Fibroblast of the aortic adventitia (primary cell): ENCODE data around the gene WDR7. TPM values are rescaled to one million over a fixed set of nuclear protein-coding genes. Genes with fewer than 3 reads are reported as not detected.
A peak's percentile ranks its signal among the peaks of the same experiment; 100 is the strongest.

Experiments
- DNase-seq: peaks from one replicate; pipeline ENCODE4 v3.0.0-alpha.2; 2010; ENCODE audit warnings: low read depth
- H3K4me3 ChIP-seq: 2 replicates; pipeline ENCODE4 v1.5.1; 2011; ENCODE audit warnings: low read depth, mild to moderate bottlenecking, control low read depth, low read length, moderate library complexity
- total RNA-seq: library from RNA; depleted of rRNA; stranded (reverse); fragments of >200 nt; gene quantifications from 2 replicates; pipeline ENCODE4 v1.2.3, GENCODE V29; 2012; ENCODE audit warnings: low replicate concordance
- TF ChIP-seq, protein P1 (sequence below): IDR thresholded peaks from 2 replicates; pipeline ENCODE4 v1.5.1; 2011; ENCODE audit warnings: mild to moderate bottlenecking, low read length, control low read depth, inconsistent platforms; ENCODE audit not compliant: insufficient read depth

Gene WDR7
- total RNA-seq, 1 donor: 24.0 TPM

DNA sequence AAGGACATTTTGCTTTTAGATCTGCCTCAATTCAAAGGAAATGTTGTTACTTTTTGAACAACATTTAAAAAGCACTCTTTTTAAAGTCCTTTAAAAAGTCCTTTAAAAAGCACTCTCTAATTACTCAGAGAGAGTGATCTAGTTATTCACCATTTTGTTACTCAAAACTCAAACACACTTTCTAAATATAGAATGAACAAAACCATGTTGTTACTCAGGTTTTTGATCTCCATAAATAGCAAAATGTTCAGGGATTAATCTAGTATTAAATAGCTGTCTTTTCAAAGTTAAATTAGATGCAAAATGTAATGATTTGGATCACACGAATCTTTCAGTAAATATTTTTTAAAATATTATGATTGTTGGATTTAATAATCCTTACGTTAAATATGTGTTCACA is 352.2 kb downstream of the WDR7 start:
- H3K4me3 ChIP-seq: no peak overlapping the region
- no peak for DNase-seq
- TF ChIP-seq, protein P1, sequence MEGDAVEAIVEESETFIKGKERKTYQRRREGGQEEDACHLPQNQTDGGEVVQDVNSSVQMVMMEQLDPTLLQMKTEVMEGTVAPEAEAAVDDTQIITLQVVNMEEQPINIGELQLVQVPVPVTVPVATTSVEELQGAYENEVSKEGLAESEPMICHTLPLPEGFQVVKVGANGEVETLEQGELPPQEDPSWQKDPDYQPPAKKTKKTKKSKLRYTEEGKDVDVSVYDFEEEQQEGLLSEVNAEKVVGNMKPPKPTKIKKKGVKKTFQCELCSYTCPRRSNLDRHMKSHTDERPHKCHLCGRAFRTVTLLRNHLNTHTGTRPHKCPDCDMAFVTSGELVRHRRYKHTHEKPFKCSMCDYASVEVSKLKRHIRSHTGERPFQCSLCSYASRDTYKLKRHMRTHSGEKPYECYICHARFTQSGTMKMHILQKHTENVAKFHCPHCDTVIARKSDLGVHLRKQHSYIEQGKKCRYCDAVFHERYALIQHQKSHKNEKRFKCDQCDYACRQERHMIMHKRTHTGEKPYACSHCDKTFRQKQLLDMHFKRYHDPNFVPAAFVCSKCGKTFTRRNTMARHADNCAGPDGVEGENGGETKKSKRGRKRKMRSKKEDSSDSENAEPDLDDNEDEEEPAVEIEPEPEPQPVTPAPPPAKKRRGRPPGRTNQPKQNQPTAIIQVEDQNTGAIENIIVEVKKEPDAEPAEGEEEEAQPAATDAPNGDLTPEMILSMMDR: no peak

- TF ChIP-seq, protein P1: no peak
- DNase-seq: peak; percentile 57
- H3K4me3 ChIP-seq: no peak overlapping the region
Observed at GRCh38 chr18:57004366-57005121, 353.4 kb downstream of the WDR7 start.

DNA sequence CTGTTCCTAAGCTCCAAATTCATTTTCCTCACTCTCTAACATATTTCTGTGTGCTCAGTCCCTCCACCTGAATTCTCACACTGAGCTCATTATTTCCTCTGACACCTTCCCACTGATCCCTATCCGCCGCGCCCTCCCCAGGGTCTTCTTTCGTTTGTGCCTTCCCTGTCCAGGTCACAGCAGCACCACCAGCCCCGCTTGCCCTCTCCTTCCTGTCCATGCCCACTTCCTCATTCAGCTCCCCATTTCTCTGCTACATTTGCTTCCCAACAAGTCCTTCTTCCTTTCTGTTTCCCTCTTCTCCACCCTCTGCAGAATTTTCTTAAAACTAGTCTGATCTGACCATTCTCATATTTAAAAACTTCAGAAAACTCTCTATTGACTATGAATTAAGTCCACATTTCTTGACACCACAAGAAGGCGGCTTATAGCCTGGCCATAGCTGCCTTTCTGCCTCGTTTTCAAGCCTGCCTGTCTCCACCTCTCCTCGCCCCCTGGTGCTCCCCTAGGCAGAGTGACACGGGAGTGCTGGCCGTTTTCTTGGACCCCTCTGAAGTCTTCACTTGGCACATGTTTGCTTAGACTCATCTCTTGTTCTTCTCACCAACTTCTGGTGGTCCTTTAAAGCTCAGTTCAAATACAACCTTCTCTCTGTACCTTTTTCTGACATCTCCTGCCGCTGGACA is 357.0 kb downstream of the WDR7 start:
- DNase-seq: no peak
- TF ChIP-seq, protein P1: no peak

GRCh38 chr18:57009844-57010243 is 358.7 kb downstream of the WDR7 start:
- H3K4me3 ChIP-seq: no peak overlapping the region
- TF ChIP-seq, protein P1: no peak
- no peak for DNase-seq

More for the DNA sequence above, 357.0 kb downstream of the WDR7 start:
- H3K4me3 ChIP-seq: no peak overlapping the region

- no peak for DNase-seq
- TF ChIP-seq, protein P1: no peak
- no peak overlapping the region for H3K4me3 ChIP-seq
Observed at GRCh38 chr18:57014772-57015413, 363.7 kb downstream of the WDR7 start.

- TF ChIP-seq, protein P1: no peak
- no peak overlapping the region for H3K4me3 ChIP-seq
- DNase-seq: no peak
Observed at GRCh38 chr18:57015451-57015850, 364.3 kb downstream of the WDR7 start.
